ENCODE results near the gene AUTS2.
"Not testable (repeated sequence)": the region's sequence is repeated elsewhere in the genome, so short reads cannot be mapped to it uniquely, and the experiment has no call there.

The AUTS2 gene

GRCh38 chr7:70627461-70627860 lies 1029.2 kb downstream of the AUTS2 start:
- no peak for DNase-seq

GRCh38 chr7:70630440-70630817 lies 1032.2 kb downstream of the AUTS2 start:
- no peak for DNase-seq

- no peak for DNase-seq
Observed at GRCh38 chr7:70630818-70631457, 1032.7 kb downstream of the AUTS2 start.

- DNase-seq: no peak
Observed at GRCh38 chr7:70631718-70632117, 1033.4 kb downstream of the AUTS2 start.

- DNase-seq: no peak
Observed at GRCh38 chr7:70632400-70632799, 1034.1 kb downstream of the AUTS2 start.

GRCh38 chr7:70634071-70634470 lies 1035.8 kb downstream of the AUTS2 start:
- no peak for DNase-seq

GRCh38 chr7:70634610-70635068 lies 1036.4 kb downstream of the AUTS2 start:
- no peak for DNase-seq

- no peak for DNase-seq
Observed at GRCh38 chr7:70635633-70636032, 1037.4 kb downstream of the AUTS2 start.

- DNase-seq: no peak
Observed at GRCh38 chr7:70636169-70636568, 1037.9 kb downstream of the AUTS2 start.

GRCh38 chr7:70637726-70638125 lies 1039.5 kb downstream of the AUTS2 start:
- DNase-seq: no peak

- DNase-seq: no peak
Observed at GRCh38 chr7:70638158-70639107, 1040.2 kb downstream of the AUTS2 start.

GRCh38 chr7:70640266-70640833 lies 1042.1 kb downstream of the AUTS2 start:
- DNase-seq: no peak

GRCh38 chr7:70641882-70642281 lies 1043.6 kb downstream of the AUTS2 start:
- no peak for DNase-seq

GRCh38 chr7:70645279-70645678 lies 1047.0 kb downstream of the AUTS2 start:
- no peak for DNase-seq

GRCh38 chr7:70645876-70646351 lies 1047.6 kb downstream of the AUTS2 start:
- DNase-seq: no peak

- no peak for DNase-seq
Observed at GRCh38 chr7:70646536-70647248, 1048.4 kb downstream of the AUTS2 start.

- no peak for DNase-seq
Observed at GRCh38 chr7:70647801-70648498, 1049.7 kb downstream of the AUTS2 start.

GRCh38 chr7:70648499-70648861 lies 1050.2 kb downstream of the AUTS2 start:
- DNase-seq: not testable (repeated sequence)

GRCh38 chr7:70649323-70649722 lies 1051.0 kb downstream of the AUTS2 start:
- no peak for DNase-seq

- no peak for DNase-seq
Observed at GRCh38 chr7:70654146-70654545, 1055.9 kb downstream of the AUTS2 start.

GRCh38 chr7:70654979-70655378 lies 1056.7 kb downstream of the AUTS2 start:
- DNase-seq: no peak

- no peak for DNase-seq
Observed at GRCh38 chr7:70655694-70656093, 1057.4 kb downstream of the AUTS2 start.

All from NCI-H82 (cell line).